GM12873 (cell line): ENCODE data around the gene R3HDML.

Experiments used
- CTCF ChIP-seq: IDR thresholded peaks from 2 replicates; pipeline ENCODE4 v1.5.1; 2012; ENCODE audit warnings: low read depth, mild to moderate bottlenecking, moderate library complexity, low read length, control low read depth; ENCODE audit not compliant: insufficient read depth; ENCODE audit errors: missing control alignments

Gene R3HDML

GRCh38 chr20:44302026-44302669 is 34.7 kb upstream of the R3HDML start:
- no peak for TF ChIP-seq CTCF

GRCh38 chr20:44302736-44303135 is 34.1 kb upstream of the R3HDML start:
- no peak for TF ChIP-seq CTCF

- TF ChIP-seq CTCF, result no peak
These were observed 32.5 kb upstream of the R3HDML start for GRCh38 chr20:44304383-44304782.

GRCh38 chr20:44306927-44307326 is 29.9 kb upstream of the R3HDML start:
- no peak for TF ChIP-seq CTCF

- no peak for TF ChIP-seq CTCF
These were observed 26.8 kb upstream of the R3HDML start for GRCh38 chr20:44309763-44310663.

- peak; percentile 97 for TF ChIP-seq CTCF
These were observed 25.9 kb upstream of the R3HDML start, which contains the start of gene FITM2 for GRCh38 chr20:44310664-44311639. TSS of gene FITM2 (minus strand) at chr20:44311202. CDS start at chr20:44311148, 54 bp downstream.
